ENCODE measurements around the gene CELF4.

DNA sequence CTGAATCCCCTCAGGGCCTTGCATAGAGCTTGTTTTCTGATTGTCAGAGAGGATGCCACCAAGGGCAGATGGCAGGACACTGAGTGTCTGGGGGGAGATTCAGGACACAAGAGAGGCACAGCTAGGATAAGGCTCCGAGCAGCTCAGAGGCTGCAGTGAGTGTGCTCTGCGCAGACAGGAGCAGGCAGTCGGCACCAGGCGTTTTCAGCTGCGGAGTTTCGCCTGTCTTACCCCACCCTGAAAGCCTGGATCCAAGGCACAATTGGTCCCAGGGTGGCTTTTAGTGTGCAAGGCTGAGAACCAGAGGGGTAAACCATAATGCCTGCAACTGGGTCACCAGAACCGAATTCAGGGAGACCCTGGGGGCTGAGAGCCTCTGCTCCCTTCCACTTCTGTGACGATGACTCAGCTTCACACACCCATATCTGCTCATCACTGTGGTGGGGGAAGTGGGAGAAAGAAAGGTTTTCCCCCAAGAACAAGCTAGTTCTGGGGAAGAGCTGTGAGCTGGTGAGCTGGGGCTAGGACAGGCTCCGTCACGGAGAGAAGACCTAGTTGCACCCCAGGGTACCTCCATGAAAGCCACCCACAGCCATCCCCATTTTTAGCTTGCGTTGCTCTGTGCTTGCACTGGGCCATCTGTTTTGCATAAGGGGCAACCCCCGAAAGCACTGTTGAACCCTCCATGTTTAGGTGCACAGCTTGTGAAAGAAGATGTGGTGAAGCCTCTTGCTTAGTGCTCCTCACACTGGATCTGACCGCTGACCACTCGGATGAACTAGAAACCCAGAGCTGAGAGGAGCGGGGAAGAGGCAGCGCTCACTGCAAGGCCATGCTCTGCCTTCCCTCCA, 173.7 kb downstream of the CELF4 start:
- TF ChIP-seq, protein P1, sequence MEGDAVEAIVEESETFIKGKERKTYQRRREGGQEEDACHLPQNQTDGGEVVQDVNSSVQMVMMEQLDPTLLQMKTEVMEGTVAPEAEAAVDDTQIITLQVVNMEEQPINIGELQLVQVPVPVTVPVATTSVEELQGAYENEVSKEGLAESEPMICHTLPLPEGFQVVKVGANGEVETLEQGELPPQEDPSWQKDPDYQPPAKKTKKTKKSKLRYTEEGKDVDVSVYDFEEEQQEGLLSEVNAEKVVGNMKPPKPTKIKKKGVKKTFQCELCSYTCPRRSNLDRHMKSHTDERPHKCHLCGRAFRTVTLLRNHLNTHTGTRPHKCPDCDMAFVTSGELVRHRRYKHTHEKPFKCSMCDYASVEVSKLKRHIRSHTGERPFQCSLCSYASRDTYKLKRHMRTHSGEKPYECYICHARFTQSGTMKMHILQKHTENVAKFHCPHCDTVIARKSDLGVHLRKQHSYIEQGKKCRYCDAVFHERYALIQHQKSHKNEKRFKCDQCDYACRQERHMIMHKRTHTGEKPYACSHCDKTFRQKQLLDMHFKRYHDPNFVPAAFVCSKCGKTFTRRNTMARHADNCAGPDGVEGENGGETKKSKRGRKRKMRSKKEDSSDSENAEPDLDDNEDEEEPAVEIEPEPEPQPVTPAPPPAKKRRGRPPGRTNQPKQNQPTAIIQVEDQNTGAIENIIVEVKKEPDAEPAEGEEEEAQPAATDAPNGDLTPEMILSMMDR (IDR thresholded peaks at IDR 0.05) = no peak
- no peak for TF ChIP-seq POLR2A (IDR thresholded peaks at IDR 0.05)

Data from lower leg skin (tissue), 3 donors.